Panc1 (cell line): ENCODE measurements around the gene ZNF195. TPM values are rescaled to one million over a fixed set of nuclear protein-coding genes. Genes with fewer than 3 reads are reported as not detected.
"Not testable (repeated sequence)": the region's sequence is repeated elsewhere in the genome, so short reads cannot be mapped to it uniquely, and the experiment has no call there.

Source experiments
- ATAC-seq: fragments of 200-7000 bp; cut with Tn5 transposase; 2 replicates; pipeline ENCODE4 v1.9.1; 2020; ENCODE audit warnings: mild to moderate bottlenecking, moderate library complexity
- Bru-seq: library from RNA; stranded (reverse); fragments of 400-500 nt; gene quantifications from one replicate; lab custom pipeline; 2021; lab: Mats Ljungman, UMichigan
- BruChase-seq, 2 experiments: library from RNA; stranded (reverse); fragments of 400-500 nt; gene quantifications; one replicate each; lab custom pipeline; 2021; lab: Mats Ljungman, UMichigan
- BruUV-seq: library from RNA; stranded (reverse); fragments of 400-500 nt; replicated peaks from 2 replicates; lab custom pipeline; 2021; lab: Mats Ljungman, UMichigan
- CTCF ChIA-PET: fragments of 300-600 bp; sonication (Branson Sonifier 250); formaldehyde crosslinking; loops from one replicate; lab custom pipeline; 2022; ENCODE audit warnings: antibody characterized with exemption; lab: Charles Lee
- POLR2A ChIA-PET: fragments of 300-600 bp; sonication (Branson Sonifier 250); formaldehyde crosslinking; loops from one replicate; lab custom pipeline; 2022; ENCODE audit warnings: antibody characterized with exemption; lab: Charles Lee
- DNase-seq: peaks from one replicate; pipeline ENCODE4 v3.0.0-alpha.2; 2010; ENCODE audit warnings: low read depth, low spot score
- H3K27ac ChIP-seq: 2 replicates; pipeline ENCODE4 v1.5.1; 2011; ENCODE audit warnings: mild to moderate bottlenecking, low read length, inconsistent platforms
- H3K27me3 ChIP-seq: fragments of 200-500 bp; sonication (Bioruptor generic); 2 replicates; pipeline ENCODE4 v1.6.0; 2014; ENCODE audit warnings: low read length, inconsistent platforms; ENCODE audit not compliant: control insufficient read depth, insufficient read depth
- H3K36me3 ChIP-seq: fragments of 200-500 bp; sonication (Bioruptor generic); 2 replicates; pipeline ENCODE4 v1.5.1; 2014; ENCODE audit warnings: inconsistent platforms, mild to moderate bottlenecking, low read length, moderate library complexity; ENCODE audit not compliant: control insufficient read depth, insufficient read depth
- H3K4me1 ChIP-seq: 2 replicates; pipeline ENCODE4 v1.5.1; 2011; ENCODE audit warnings: inconsistent platforms, mild to moderate bottlenecking, low read length, moderate library complexity; ENCODE audit not compliant: control insufficient read depth, insufficient read depth
- H3K4me3 ChIP-seq, 2 experiments: 2 replicates each; pipeline ENCODE4 v1.5.1; 2011 to 2012; ENCODE audit warnings: low read depth in 2 of 2, low read length in 2 of 2, mild to moderate bottlenecking in 2 of 2, inconsistent platforms in 1 of 2, moderate library complexity in 1 of 2
- H3K9me3 ChIP-seq: fragments of 200-500 bp; sonication (Bioruptor generic); 2 replicates; pipeline ENCODE4 v1.5.1; 2014; ENCODE audit warnings: low read depth, mild to moderate bottlenecking, inconsistent platforms, low read length, moderate library complexity; ENCODE audit not compliant: control insufficient read depth, insufficient read depth
- CTCF ChIP-seq: fragments of 450-650 bp; IDR thresholded peaks from 2 replicates; pipeline ENCODE4 v1.5.1; 2017; ENCODE audit warnings: mild to moderate bottlenecking
- POLR2AphosphoS5 ChIP-seq: IDR thresholded peaks from 2 replicates; pipeline ENCODE4 v1.6.1; 2012; ENCODE audit warnings: mild to moderate bottlenecking, low read depth, low read length, moderate library complexity
- REST ChIP-seq, 2 experiments: IDR thresholded peaks; 2 replicates each; pipeline ENCODE4 v1.6.1; 2011 to 2012; ENCODE audit warnings: low read depth in 2 of 2, control low read depth in 1 of 2, low read length in 1 of 2, mild to moderate bottlenecking in 1 of 2, moderate library complexity in 1 of 2; ENCODE audit not compliant: insufficient read depth in 1 of 2
- SIN3A ChIP-seq: IDR thresholded peaks from 2 replicates; pipeline ENCODE4 v1.6.1; 2012; ENCODE audit warnings: low read depth, mild to moderate bottlenecking, low read length, moderate library complexity, borderline replicate concordance; ENCODE audit not compliant: insufficient read depth
- TCF7L2 ChIP-seq: IDR thresholded peaks from 2 replicates; pipeline ENCODE4 v1.6.1; 2011; ENCODE audit warnings: mild to moderate bottlenecking, low read depth, low read length, inconsistent platforms
- in situ Hi-C: cut with HindIII; loops from 2 replicates; pipeline ENCODE4 v1.10.0; 2016; ENCODE audit warnings: low sequenced_read_pairs, low pct_unique_long_range_greater_than_20kb
- intact Hi-C: fragments of 100-400 bp; cut with micrococcal nuclease; formaldehyde crosslinking; loops from one replicate; pipeline ENCODE4 v1.10.0; 2022; ENCODE audit not compliant: unreplicated experiment
- long read RNA-seq: library from polyadenylated mRNA; unstranded; transcript quantifications from one replicate; pipeline ENCODE4 v2.0.0, GENCODE V29; 2021; ENCODE audit not compliant: unreplicated experiment
- polyA plus RNA-seq: library from polyadenylated mRNA; unstranded; fragments of >200 nt; gene quantifications from one replicate; pipeline ENCODE4 v1.2.1, GENCODE V29; 2012; ENCODE audit warnings: missing spikeins; ENCODE audit not compliant: insufficient read length
- total RNA-seq: library from RNA; stranded (reverse); gene quantifications from one replicate; pipeline ENCODE4 v1.2.1, GENCODE V29; 2021; ENCODE audit not compliant: unreplicated experiment

The ZNF195 gene
- 79.0 TPM for total RNA-seq
- 37.5 TPM for polyA plus RNA-seq
- percentile 97 among the genes with signal in this experiment for Bru-seq, nascent RNA
- percentile 98 among the genes with signal in this experiment for BruChase-seq, experiment 1, labeled RNA remaining after a 2-hour chase
- BruChase-seq, experiment 2, labeled RNA remaining after a 6-hour chase, result percentile 93 among the genes with signal in this experiment
- long read RNA-seq, transcript ZNF195-201 (5 exons, 2,021 nt), result minor isoform, 10 of 150 reads
- long read RNA-seq, transcript ZNF195-204 (4 exons, 2,970 nt), result major isoform, 56 of 150 reads
- long read RNA-seq, transcript ZNF195-215 (6 exons, 2,008 nt), result minor isoform, 6 of 150 reads
- long read RNA-seq, partial matches to known transcripts, result 7 of 150 reads
- long read RNA-seq, other reads (novel, unspliced or antisense), result 64 of 150 reads

- no TSS peak for BruUV-seq
- in situ Hi-C loops (no loop called here), intact Hi-C loops (no loop called here)
- H3K27ac ChIP-seq, result peak within 1 kb of the TSS; percentile 98
- peak; percentile 100 for ATAC-seq
- no peaks in the 10 kb centered on the region for H3K27me3 ChIP-seq
- peak; percentile 86; the same call in 1 of the 2 replicates for TF ChIP-seq SIN3A
- TF ChIP-seq REST (IDR thresholded peaks at IDR 0.05; ENCODE audit: insufficient read depth in 1 of 2, low read depth in 2 of 2, low read length in 1 of 2), result 0 out of 4 replicates have a peak, but pooled peaks of 1 of the 2 experiments have one; percentile 51
- peak; percentile 78 for TF ChIP-seq TCF7L2
- peak; percentile 99 for TF ChIP-seq POLR2AphosphoS5
- TF ChIP-seq CTCF, result no peak
- peak within 1 kb of the TSS; percentile 87 to 96 for H3K4me3 ChIP-seq
- H3K36me3 ChIP-seq, result peaks cover 16% of the 10 kb centered on the region
- CTCF ChIA-PET, result interaction anchor here (0.5 to 1.1 kb wide), 2 partner anchors 30 to 31 kb away, joined by 3 to 5 read pairs; no protein-coding TSS in a partner anchor
- DNase-seq, result peak; percentile 98
- H3K4me1 ChIP-seq, result peaks cover 19% of the 10 kb centered on the region
- POLR2A ChIA-PET, result interaction anchor here (0.6 to 1.6 kb wide), 6 partner anchors 23 to 471 kb away, joined by 3 to 6 read pairs (median 3); no protein-coding TSS in a partner anchor
- H3K9me3 ChIP-seq, result peaks cover 40% of the 10 kb centered on the region; the same call in 1 of the 2 replicates
Measured at GRCh38 chr11:3378426-3379423, at the start of gene ZNF195. Gene ZNF195 (minus strand): TSS chr11:3379146. CDS start chr11:3379040, 106 bp downstream.

- H3K27me3 ChIP-seq, intact Hi-C loops, ATAC-seq, H3K4me3 ChIP-seq, BruUV-seq, H3K4me1 ChIP-seq, POLR2A ChIA-PET, CTCF ChIA-PET, DNase-seq, H3K9me3 ChIP-seq, H3K36me3 ChIP-seq, H3K27ac ChIP-seq, in situ Hi-C loops: not testable (repeated sequence)
Measured at GRCh38 chr11:3428076-3428475, 49.1 kb upstream of the ZNF195 start.

GRCh38 chr11:3426541-3426940, 47.6 kb upstream of the ZNF195 start:
- H3K9me3 ChIP-seq, ATAC-seq, BruUV-seq, POLR2A ChIA-PET, intact Hi-C loops, CTCF ChIA-PET, H3K27ac ChIP-seq, H3K4me1 ChIP-seq, H3K27me3 ChIP-seq, in situ Hi-C loops, H3K36me3 ChIP-seq, DNase-seq, H3K4me3 ChIP-seq: not testable (repeated sequence)

GRCh38 chr11:3423928-3424327, 45.0 kb upstream of the ZNF195 start:
- peak overlapping the region in 1 of 2 experiments; percentile 78; a peak in 2 of 4 replicates for H3K4me3 ChIP-seq
- DNase-seq, H3K36me3 ChIP-seq, CTCF ChIA-PET, ATAC-seq, H3K4me1 ChIP-seq, in situ Hi-C loops, H3K9me3 ChIP-seq, H3K27me3 ChIP-seq, intact Hi-C loops, H3K27ac ChIP-seq: not testable (repeated sequence)
- TSS peak; percentile 84 for BruUV-seq
- POLR2A ChIA-PET, result interaction anchor here (0.6 kb wide), 1 partner anchor 16 kb away, joined by 6 read pairs; no protein-coding TSS in a partner anchor
